HEK293 (cell line): ENCODE measurements around the gene ITSN1.

Experiments
- CTCF ChIA-PET: fragments of 350-600 bp; formaldehyde crosslinking; extraction: SDS; loops from one replicate; lab custom pipeline; 2021; ENCODE audit warnings: antibody characterized with exemption; lab: Yijun Ruan, JAX
- POLR2A ChIA-PET: fragments of 300-600 bp; formaldehyde crosslinking; extraction: SDS; loops from one replicate; lab custom pipeline; 2020; ENCODE audit warnings: antibody characterized with exemption, inconsistent platforms; lab: Yijun Ruan, JAX
- H3K27ac ChIP-seq: fragments of 200-500 bp; sonication (Bioruptor generic); 2 replicates; pipeline ENCODE4 v1.5.1; 2014; ENCODE audit warnings: low read depth, low read length, control low read depth, inconsistent platforms; ENCODE audit errors: extremely low read depth
- H3K36me3 ChIP-seq, 2 experiments: fragments of 200-500 bp in 1 of 2; sonication (Bioruptor generic) in 1 of 2; 1 replicate in 1 of 2; 2 replicates in 1 of 2; pipeline ENCODE4 v1.5.1; 2014 to 2017; ENCODE audit warnings: inconsistent platforms in 2 of 2, low read length in 2 of 2; ENCODE audit not compliant: control insufficient read depth in 2 of 2, insufficient read depth in 1 of 2
- H3K4me1 ChIP-seq: fragments of 200-500 bp; sonication (Bioruptor generic); 2 replicates; pipeline ENCODE4 v1.5.1; 2014; ENCODE audit warnings: mild to moderate bottlenecking, low read length, inconsistent platforms; ENCODE audit not compliant: control insufficient read depth, insufficient read depth
- H3K4me3 ChIP-seq: 2 replicates; pipeline ENCODE4 v1.5.1; 2011; ENCODE audit warnings: low read depth, mild to moderate bottlenecking, control low read depth, low read length, moderate library complexity
- H3K9me3 ChIP-seq: fragments of 200-500 bp; sonication (Bioruptor generic); 2 replicates; pipeline ENCODE4 v1.5.1; 2014; ENCODE audit warnings: low read depth, low read length, inconsistent platforms; ENCODE audit not compliant: control insufficient read depth, insufficient read depth
- FEZF1 ChIP-seq: fragments of 450-650 bp; formaldehyde crosslinking; IDR thresholded peaks from 2 replicates; pipeline ENCODE4 v1.5.1; 2016; ENCODE audit warnings: missing biosample characterization, missing genetic modification characterization
- PRDM1 ChIP-seq: fragments of 450-650 bp; formaldehyde crosslinking; IDR thresholded peaks from 2 replicates; pipeline ENCODE4; 2016; ENCODE audit warnings: missing biosample characterization, missing genetic modification characterization
- YY1 ChIP-seq: fragments of 450-650 bp; formaldehyde crosslinking; IDR thresholded peaks from 2 replicates; pipeline ENCODE4 v1.5.1; 2018; ENCODE audit warnings: missing biosample characterization, missing genetic modification characterization
- ZBTB49 ChIP-seq: fragments of 450-650 bp; formaldehyde crosslinking; IDR thresholded peaks from 2 replicates; pipeline ENCODE4 v1.5.1; 2016; ENCODE audit warnings: missing biosample characterization, missing genetic modification characterization, low read depth
- ZIC2 ChIP-seq: fragments of 450-650 bp; formaldehyde crosslinking; IDR thresholded peaks from 2 replicates; pipeline ENCODE4 v1.5.1; 2016; ENCODE audit warnings: missing biosample characterization, missing genetic modification characterization
- ZNF510 ChIP-seq: fragments of 450-650 bp; formaldehyde crosslinking; IDR thresholded peaks from 2 replicates; pipeline ENCODE4 v1.5.1; 2018; ENCODE audit warnings: mild to moderate bottlenecking, missing genetic modification characterization, missing biosample characterization; ENCODE audit not compliant: insufficient replicate concordance
- ZNF600 ChIP-seq: fragments of 450-650 bp; formaldehyde crosslinking; IDR thresholded peaks from 2 replicates; pipeline ENCODE4 v1.5.1; 2016; ENCODE audit warnings: missing biosample characterization, missing genetic modification characterization
- ZNF621 ChIP-seq: fragments of 450-650 bp; formaldehyde crosslinking; IDR thresholded peaks from 2 replicates; pipeline ENCODE4 v1.5.1; 2017; ENCODE audit warnings: missing biosample characterization, missing genetic modification characterization
- ZNF626 ChIP-seq: fragments of 450-650 bp; sonication (Bioruptor Pico); formaldehyde crosslinking; IDR thresholded peaks from 2 replicates; pipeline ENCODE4 v1.5.1; 2018; ENCODE audit warnings: missing biosample characterization, missing genetic modification characterization, inconsistent platforms
- ZNF645 ChIP-seq: fragments of 450-650 bp; formaldehyde crosslinking; IDR thresholded peaks from 2 replicates; pipeline ENCODE4; 2016; ENCODE audit warnings: missing biosample characterization, missing genetic modification characterization
- ZNF707 ChIP-seq: fragments of 450-650 bp; formaldehyde crosslinking; IDR thresholded peaks from 2 replicates; pipeline ENCODE4 v1.5.1; 2016; ENCODE audit warnings: missing biosample characterization, missing genetic modification characterization
- ZNF785 ChIP-seq: fragments of 450-650 bp; formaldehyde crosslinking; IDR thresholded peaks from 2 replicates; pipeline ENCODE4 v1.5.1; 2016; ENCODE audit warnings: missing biosample characterization, missing genetic modification characterization
- ZNF792 ChIP-seq: fragments of 450-650 bp; formaldehyde crosslinking; IDR thresholded peaks from 2 replicates; pipeline ENCODE4 v1.5.1; 2016; ENCODE audit warnings: missing biosample characterization, missing genetic modification characterization
- ZNF830 ChIP-seq: fragments of 450-650 bp; IDR thresholded peaks from 2 replicates; pipeline ENCODE4 v1.5.0; 2018; ENCODE audit warnings: missing biosample characterization, missing genetic modification characterization, low read depth, mild to moderate bottlenecking, moderate library complexity
- TF ChIP-seq, protein P1 (sequence below): fragments of 450-650 bp; formaldehyde crosslinking; IDR thresholded peaks from 2 replicates; pipeline ENCODE4 v1.5.1; 2016; ENCODE audit warnings: missing biosample characterization, missing genetic modification characterization
- TF ChIP-seq, protein P2 (sequence below): fragments of 450-650 bp; formaldehyde crosslinking; IDR thresholded peaks from 2 replicates; pipeline ENCODE4 v1.5.1; 2016; ENCODE audit warnings: missing biosample characterization, missing genetic modification characterization, low read depth

Gene ITSN1

DNA sequence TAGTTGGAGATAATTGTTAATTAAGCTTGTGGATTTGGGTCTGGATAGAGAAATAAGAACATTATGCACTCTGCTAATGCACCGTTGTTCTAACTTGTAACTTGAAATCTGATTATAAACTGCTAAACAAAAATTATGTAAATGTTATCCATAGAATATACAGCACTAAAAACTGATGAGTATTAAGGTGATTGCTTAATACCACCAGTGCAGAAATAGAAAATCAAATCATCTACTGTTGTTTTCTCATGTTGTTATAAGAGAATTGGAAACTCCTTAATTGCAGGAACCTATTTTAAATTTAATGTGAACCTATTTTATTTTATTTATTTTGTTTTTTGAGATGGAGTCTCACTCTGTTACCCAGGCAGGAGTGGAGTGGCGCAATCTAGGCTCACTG is 125.7 kb downstream of the ITSN1 start:
- H3K27ac ChIP-seq, result no peak overlapping the region
- H3K9me3 ChIP-seq, result no peaks in the 10 kb centered on the region
- H3K36me3 ChIP-seq, result peaks cover 18 to 36% of the 10 kb centered on the region in 2 experiments
- H3K4me1 ChIP-seq, result peaks cover 5% of the 10 kb centered on the region; the same call in 1 of the 2 replicates
- H3K4me3 ChIP-seq, result no peak overlapping the region
- POLR2A ChIA-PET, result no interaction called here
- CTCF ChIA-PET, result interaction anchor here (0.7 to 1.2 kb wide), 2 partner anchors 127 to 135 kb away, joined by 3 read pairs; no protein-coding TSS in a partner anchor
- no peak for TF ChIP-seq ZNF621
- no peak for TF ChIP-seq FEZF1

DNA sequence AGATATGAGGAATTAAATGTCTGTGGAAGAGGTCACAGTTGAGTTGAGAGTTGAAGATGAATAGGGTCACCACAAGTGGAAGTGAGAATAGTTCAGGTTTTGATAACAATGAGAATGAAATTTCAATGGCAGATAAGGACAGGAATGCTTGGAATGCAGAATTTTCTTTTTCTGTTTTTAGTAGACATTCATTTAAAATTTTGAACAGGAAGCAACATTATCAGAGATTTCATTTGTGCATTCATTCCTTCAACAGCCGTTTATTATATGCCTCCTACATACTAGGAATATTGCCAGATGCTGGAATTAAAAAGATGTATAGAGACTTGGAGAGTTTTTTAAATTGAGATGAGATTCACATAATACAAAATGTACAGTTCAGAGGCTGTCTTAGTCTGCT is 126.8 kb downstream of the ITSN1 start:
- H3K27ac ChIP-seq, result no peak overlapping the region
- H3K4me3 ChIP-seq, result no peak overlapping the region
- no peak for TF ChIP-seq ZNF792 (tag by site-specific recombination)
- no peak for TF ChIP-seq ZBTB49 (tag by site-specific recombination)
- TF ChIP-seq ZIC2 (tag by site-specific recombination), result no peak
- no peak for TF ChIP-seq YY1
- no peak for TF ChIP-seq ZNF645 (tag by site-specific recombination)
- no peak for TF ChIP-seq ZNF510 (tag by site-specific recombination)
- no peak for TF ChIP-seq ZNF785 (tag by site-specific recombination)
- TF ChIP-seq PRDM1 (tag by site-specific recombination), result no peak
- no peak for TF ChIP-seq ZNF600
- no peak for TF ChIP-seq ZNF830 (tag by site-specific recombination)
- TF ChIP-seq ZNF626 (tag by site-specific recombination), result no peak
- TF ChIP-seq ZNF707 (tag by site-specific recombination), result no peak
- peaks cover 18 to 36% of the 10 kb centered on the region in 2 experiments for H3K36me3 ChIP-seq
- ChIA-PET CTCF (no interaction called here), POLR2A (no interaction called here)
- no peaks in the 10 kb centered on the region for H3K4me1 ChIP-seq
- H3K9me3 ChIP-seq, result no peaks in the 10 kb centered on the region

- ChIA-PET CTCF (no interaction called here), POLR2A (no interaction called here)
- no peaks in the 10 kb centered on the region for H3K9me3 ChIP-seq
- no peaks in the 10 kb centered on the region for H3K4me1 ChIP-seq
- no peak overlapping the region for H3K27ac ChIP-seq
- no peak overlapping the region for H3K4me3 ChIP-seq
- peaks cover 22 to 43% of the 10 kb centered on the region in 2 experiments for H3K36me3 ChIP-seq
- TF ChIP-seq, protein P1, sequence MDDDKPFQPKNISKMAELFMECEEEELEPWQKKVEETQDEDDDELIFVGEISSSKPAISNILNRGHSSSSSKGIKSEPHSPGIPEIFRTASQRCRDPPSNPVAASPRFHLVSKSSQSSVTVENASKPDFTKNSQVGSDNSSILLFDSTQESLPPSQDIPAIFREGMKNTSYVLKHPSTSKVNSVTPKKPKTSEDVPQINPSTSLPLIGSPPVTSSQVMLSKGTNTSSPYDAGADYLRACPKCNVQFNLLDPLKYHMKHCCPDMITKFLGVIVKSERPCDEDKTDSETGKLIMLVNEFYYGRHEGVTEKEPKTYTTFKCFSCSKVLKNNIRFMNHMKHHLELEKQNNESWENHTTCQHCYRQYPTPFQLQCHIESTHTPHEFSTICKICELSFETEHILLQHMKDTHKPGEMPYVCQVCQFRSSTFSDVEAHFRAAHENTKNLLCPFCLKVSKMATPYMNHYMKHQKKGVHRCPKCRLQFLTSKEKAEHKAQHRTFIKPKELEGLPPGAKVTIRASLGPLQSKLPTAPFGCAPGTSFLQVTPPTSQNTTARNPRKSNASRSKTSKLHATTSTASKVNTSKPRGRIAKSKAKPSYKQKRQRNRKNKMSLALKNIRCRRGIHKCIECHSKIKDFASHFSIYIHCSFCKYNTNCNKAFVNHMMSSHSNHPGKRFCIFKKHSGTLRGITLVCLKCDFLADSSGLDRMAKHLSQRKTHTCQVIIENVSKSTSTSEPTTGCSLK (tag by site-specific recombination), result no peak
- TF ChIP-seq, protein P2, sequence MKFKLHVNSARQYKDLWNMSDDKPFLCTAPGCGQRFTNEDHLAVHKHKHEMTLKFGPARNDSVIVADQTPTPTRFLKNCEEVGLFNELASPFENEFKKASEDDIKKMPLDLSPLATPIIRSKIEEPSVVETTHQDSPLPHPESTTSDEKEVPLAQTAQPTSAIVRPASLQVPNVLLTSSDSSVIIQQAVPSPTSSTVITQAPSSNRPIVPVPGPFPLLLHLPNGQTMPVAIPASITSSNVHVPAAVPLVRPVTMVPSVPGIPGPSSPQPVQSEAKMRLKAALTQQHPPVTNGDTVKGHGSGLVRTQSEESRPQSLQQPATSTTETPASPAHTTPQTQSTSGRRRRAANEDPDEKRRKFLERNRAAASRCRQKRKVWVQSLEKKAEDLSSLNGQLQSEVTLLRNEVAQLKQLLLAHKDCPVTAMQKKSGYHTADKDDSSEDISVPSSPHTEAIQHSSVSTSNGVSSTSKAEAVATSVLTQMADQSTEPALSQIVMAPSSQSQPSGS (tag by site-specific recombination), result peak; percentile 49; the same call in 1 of the 2 replicates
These were observed 128.2 kb downstream of the ITSN1 start for GRCh38 chr21:33770542-33770941.
